IMR-90 (cell line): ENCODE data around the gene PDE4A. TPM values are rescaled to one million over a fixed set of nuclear protein-coding genes. Genes with fewer than 3 reads are reported as not detected.

Experiments used
- ATAC-seq: fragments of 200-7000 bp; cut with Tn5 transposase; 2 replicates; pipeline ENCODE4 v1.9.1; 2020; ENCODE audit warnings: low read depth, mild to moderate bottlenecking, moderate library complexity
- BruUV-seq: library from RNA; stranded (reverse); fragments of 400-500 nt; replicated peaks from 2 replicates; lab custom pipeline; 2021; lab: Mats Ljungman, UMichigan
- CTCF ChIA-PET: fragments of 300-600 bp; formaldehyde crosslinking; extraction: SDS; loops from one replicate; lab custom pipeline; 2021; ENCODE audit warnings: antibody characterized with exemption; lab: Yijun Ruan, JAX
- POLR2A ChIA-PET: fragments of 300-600 bp; sonication (Branson Sonifier 250); formaldehyde crosslinking; loops from one replicate; lab custom pipeline; 2022; ENCODE audit warnings: antibody characterized with exemption; ENCODE audit not compliant: unreplicated experiment; lab: Charles Lee
- DNase-seq: peaks from one replicate; pipeline ENCODE4 v3.0.0; 2013
- H2AFZ ChIP-seq: replicated peaks from 2 replicates; pipeline ENCODE3; 2013; ENCODE audit warnings: low read length, mild to moderate bottlenecking; ENCODE audit not compliant: poor library complexity
- H2AK5ac ChIP-seq: 2 replicates; pipeline ENCODE4 v1.6.1; 2013; ENCODE audit warnings: low read depth, low read length, inconsistent platforms
- H2AK9ac ChIP-seq: replicated peaks from 2 replicates; pipeline ENCODE3; 2013; ENCODE audit warnings: mild to moderate bottlenecking, low read depth, low read length, moderate library complexity; ENCODE audit not compliant: poor library complexity
- H2BK120ac ChIP-seq: 2 replicates; pipeline ENCODE4 v1.6.1; 2013; ENCODE audit warnings: low read depth, low read length, inconsistent platforms
- H2BK15ac ChIP-seq: 3 replicates; pipeline ENCODE4 v1.6.1; 2013; ENCODE audit warnings: low read depth, low read length, inconsistent platforms
- H2BK20ac ChIP-seq: 2 replicates; pipeline ENCODE4 v1.6.1; 2013; ENCODE audit warnings: low read depth, mild to moderate bottlenecking, inconsistent platforms, low read length, moderate library complexity
- H2BK5ac ChIP-seq: 2 replicates; pipeline ENCODE4 v1.6.1; 2013; ENCODE audit warnings: mild to moderate bottlenecking, low read depth, low read length, inconsistent platforms; ENCODE audit not compliant: poor library complexity, severe bottlenecking
- H3K14ac ChIP-seq: replicated peaks from 2 replicates; pipeline ENCODE4 v1.6.1; 2013; ENCODE audit warnings: low read depth, low read length, inconsistent platforms
- H3K18ac ChIP-seq: 2 replicates; pipeline ENCODE4 v1.6.1; 2013; ENCODE audit warnings: low read depth, low read length, control low read depth
- H3K23ac ChIP-seq: 2 replicates; pipeline ENCODE4 v1.6.1; 2013; ENCODE audit warnings: low read depth, low read length, inconsistent platforms
- H3K27ac ChIP-seq: 2 replicates; pipeline ENCODE4 v1.5.1; 2013; ENCODE audit warnings: mild to moderate bottlenecking, control low read depth, low read length; ENCODE audit not compliant: insufficient read depth
- H3K27me3 ChIP-seq: 2 replicates; pipeline ENCODE4 v1.6.1; 2013; ENCODE audit warnings: low read length; ENCODE audit not compliant: control insufficient read depth, insufficient read depth
- H3K36me3 ChIP-seq: 2 replicates; pipeline ENCODE4 v1.6.1; 2013; ENCODE audit warnings: low read length, mixed read lengths; ENCODE audit not compliant: control insufficient read depth, insufficient read depth
- H3K4ac ChIP-seq: 2 replicates; pipeline ENCODE4 v1.6.1; 2013; ENCODE audit warnings: low read depth, low read length, inconsistent platforms
- H3K4me1 ChIP-seq: 2 replicates; pipeline ENCODE4 v1.6.1; 2013; ENCODE audit warnings: low read length, mixed read lengths; ENCODE audit not compliant: control insufficient read depth, insufficient read depth
- H3K4me2 ChIP-seq: 2 replicates; pipeline ENCODE4 v1.6.1; 2013; ENCODE audit warnings: low read depth, mild to moderate bottlenecking, control low read depth, low read length, moderate library complexity
- H3K4me3 ChIP-seq: 2 replicates; pipeline ENCODE4 v1.5.1; 2013; ENCODE audit warnings: low read depth, mild to moderate bottlenecking, control low read depth, low read length, moderate library complexity; ENCODE audit not compliant: insufficient read depth
- H3K56ac ChIP-seq: 2 replicates; pipeline ENCODE4 v1.6.1; 2013; ENCODE audit warnings: low read length, inconsistent platforms; ENCODE audit not compliant: insufficient read depth; ENCODE audit errors: extremely low read depth
- H3K79me1 ChIP-seq, 2 experiments: 2 replicates each; pipeline ENCODE4 v1.6.1; 2013; ENCODE audit warnings: low read length in 2 of 2, inconsistent platforms in 1 of 2, low read depth in 1 of 2
- H3K9ac ChIP-seq: 2 replicates; pipeline ENCODE4 v1.6.1; 2013; ENCODE audit warnings: low read depth, low read length, control low read depth
- H3K9me1 ChIP-seq: 2 replicates; pipeline ENCODE4 v1.6.1; 2013; ENCODE audit warnings: low read length, inconsistent platforms; ENCODE audit not compliant: insufficient read depth
- H3K9me3 ChIP-seq: 2 replicates; pipeline ENCODE4 v1.6.1; 2013; ENCODE audit warnings: low read length; ENCODE audit not compliant: control insufficient read depth, insufficient read depth
- H4K20me1 ChIP-seq: 2 replicates; pipeline ENCODE4 v1.6.1; 2013; ENCODE audit warnings: low read length, inconsistent platforms; ENCODE audit not compliant: insufficient read depth
- H4K5ac ChIP-seq: 2 replicates; pipeline ENCODE4 v1.6.1; 2013; ENCODE audit warnings: mild to moderate bottlenecking, low read depth, low read length, control low read depth
- H4K8ac ChIP-seq, 2 experiments: 2 replicates each; pipeline ENCODE4 v1.6.1; 2013; ENCODE audit warnings: low read depth in 2 of 2, low read length in 2 of 2, control low read depth in 1 of 2, inconsistent platforms in 1 of 2
- H4K91ac ChIP-seq: 2 replicates; pipeline ENCODE4 v1.6.1; 2013; ENCODE audit warnings: low read depth, low read length, inconsistent platforms; ENCODE audit not compliant: insufficient read depth
- CHD1 ChIP-seq: IDR thresholded peaks from 2 replicates; pipeline ENCODE4 v1.6.1; 2012; ENCODE audit warnings: low read depth, low read length, improper control_type of control experiment
- CTCF ChIP-seq: conservative IDR thresholded peaks from 2 replicates; pipeline ENCODE4 v1.5.1; 2012; ENCODE audit warnings: mild to moderate bottlenecking, low read depth, low read length, improper control_type of control experiment
- MAZ ChIP-seq: IDR thresholded peaks from 2 replicates; pipeline ENCODE4 v1.6.1; 2012; ENCODE audit warnings: low read depth, mild to moderate bottlenecking, low read length, improper control_type of control experiment, moderate library complexity, borderline replicate concordance
- MXI1 ChIP-seq: IDR thresholded peaks from 2 replicates; pipeline ENCODE4 v1.6.1; 2012; ENCODE audit warnings: low read depth, mild to moderate bottlenecking, low read length, moderate library complexity, borderline replicate concordance
- NFE2L2 ChIP-seq: fragments of 150-350 bp; IDR thresholded peaks from 2 replicates; pipeline ENCODE4 v1.6.1; 2016; ENCODE audit warnings: low read depth, mild to moderate bottlenecking, low read length
- POLR2A ChIP-seq: IDR thresholded peaks from 2 replicates; pipeline ENCODE4 v1.6.1; 2012; ENCODE audit warnings: mild to moderate bottlenecking, low read depth, low read length
- WGBS, 2 experiments: methylation state at CpG; one replicate each; pipeline versions ENCODE4 v1.1.5 to v1.1.7; 2013; ENCODE audit warnings: missing lambda C conversion rate in 2 of 2; ENCODE audit not compliant: insufficient read length in 1 of 2; ENCODE audit errors: extremely low coverage in 2 of 2; 5-methylcytosine and 5-hydroxymethylcytosine counted together
- dilution Hi-C: fragments of 300-500 bp; cut with HindIII; formaldehyde crosslinking; loops from one replicate; pipeline ENCODE4 v1.14.3; 2018; ENCODE audit warnings: low sequenced_read_pairs; ENCODE audit not compliant: unreplicated experiment
- in situ Hi-C: fragments of 300-500 bp; cut with MboI; formaldehyde crosslinking; loops from 3 replicates; pipeline ENCODE4 v1.14.3; 2019; ENCODE audit warnings: low sequenced_read_pairs, inconsistent platforms, mixed read lengths
- intact Hi-C: fragments of 100-400 bp; cut with micrococcal nuclease; formaldehyde crosslinking; loops from 2 replicates; pipeline ENCODE4 v1.10.0; 2022
- polyA plus RNA-seq, 3 experiments: library from polyadenylated mRNA; depleted of rRNA; stranded (reverse); fragments of >200 nt; gene quantifications; 2 replicates each; pipeline ENCODE4 v1.2.3, GENCODE V29; 2012; ENCODE audit warnings: low replicate concordance in 1 of 3
- total RNA-seq: library from RNA; depleted of rRNA; stranded (reverse); fragments of >200 nt; gene quantifications from 2 replicates; pipeline ENCODE4 v1.2.3, GENCODE V29; 2012

Gene PDE4A
- total and polyA plus RNA-seq, 2 of the 4 experiments (the other 2 are of a cell fraction): 1.8 to 7.0 TPM

- Histone ChIP-seq H3K9me1 (no peaks in the 10 kb centered on the region), H4K5ac (peak within 1 kb of the TSS; percentile 77), H4K20me1 (peaks cover 41% of the 10 kb centered on the region), H2AFZ (peak within 1 kb of the TSS; percentile 100), H3K18ac (0 out of 2 replicates have a peak within 1 kb of the TSS, but pooled peaks have one; percentile 36), H3K4ac (peak within 1 kb of the TSS; percentile 92), H3K23ac (peak within 1 kb of the TSS; percentile 96), H3K4me2 (peak within 1 kb of the TSS; percentile 98), H3K27me3 (no peaks in the 10 kb centered on the region), H2AK5ac (peak within 1 kb of the TSS; percentile 95), H2BK15ac (0 out of 3 replicates have a peak within 1 kb of the TSS, but pooled peaks have one; percentile 41), H2BK20ac (no peak within 1 kb of the TSS), H3K79me1 (peaks cover 8 to 32% of the 10 kb centered on the region in 2 experiments; a peak in 3 of 4 replicates), H3K4me1 (peaks cover 4% of the 10 kb centered on the region), H2BK5ac (peak within 1 kb of the TSS; percentile 64), H3K14ac (peak within 1 kb of the TSS; percentile 96), H3K27ac (peak within 1 kb of the TSS; percentile 95), H4K8ac (peak within 1 kb of the TSS; percentile 69 to 95), H2AK9ac (peak within 1 kb of the TSS; percentile 95), H2BK120ac (no peak within 1 kb of the TSS; the same call in 1 of the 2 replicates), H3K4me3 (peak within 1 kb of the TSS; percentile 98), H3K36me3 (peaks cover 5% of the 10 kb centered on the region), H4K91ac (peak within 1 kb of the TSS; percentile 62), H3K9ac (peak within 1 kb of the TSS; percentile 95), H3K56ac (peak within 1 kb of the TSS; percentile 64), H3K9me3 (no peaks in the 10 kb centered on the region)
- dilution Hi-C loops: no loop called here
- TF ChIP-seq NFE2L2 (no peak), POLR2A (peak; percentile 98), MAZ (peak; percentile 84), MXI1 (peak; percentile 85), CHD1 (peak; percentile 82; the same call in 1 of the 2 replicates), CTCF (no peak)
- CTCF ChIA-PET: interaction anchor here (0.5 to 5.9 kb wide), 7 partner anchors 12 to 296 kb away, joined by 3 to 37 read pairs (median 3); no protein-coding TSS in a partner anchor
- in situ Hi-C loops: no loop called here
- intact Hi-C loops: loop anchor here (1.0 to 10.0 kb wide), 2 partner anchors 21 to 291 kb away; no protein-coding TSS in a partner anchor
- POLR2A ChIA-PET: no interaction called here
- BruUV-seq: TSS peak; percentile 65
- 1% methylated on average over 13 of the region's 69 CpGs; no CpG with 5 or more reads in 1 of the 2 experiments for WGBS, 2 experiments
- ATAC-seq (peak; percentile 79), DNase-seq (peak; percentile 97)
Observed at GRCh38 chr19:10403137-10404021, 17.0 kb upstream of the PDE4A start, which contains the start of gene CDC37. TSS of gene CDC37 (minus strand) at chr19:10403542. CDS start at chr19:10403479, 63 bp downstream.
